CD8-positive, alpha-beta memory T cell (primary cell): Measurements from ENCODE around the gene CCP110. TPM values are rescaled to one million over a fixed set of nuclear protein-coding genes. Genes with fewer than 3 reads are reported as not detected.
A peak's percentile ranks its signal among the peaks of the same experiment; 100 is the strongest.

ENCODE experiments used
- CTCF ChIA-PET: fragments of 350-600 bp; sonication (Branson Sonifier 250); formaldehyde crosslinking; loops from one replicate; lab custom pipeline; 2021; ENCODE audit warnings: antibody characterized with exemption; lab: Charles Lee
- POLR2A ChIA-PET: fragments of 350-600 bp; sonication (Branson Sonifier 250); formaldehyde crosslinking; loops from one replicate; lab custom pipeline; 2021; ENCODE audit warnings: antibody characterized with exemption; lab: Charles Lee
- DNase-seq, 5 donors: peaks; one replicate each; pipeline versions ENCODE4 v3.0.0 to v3.0.0-alpha.2; 2020 to 2022; ENCODE audit warnings: mixed read lengths in 1 of 5
- H3K27ac ChIP-seq: one replicate; pipeline ENCODE4 v1.7.0; 2013; ENCODE audit warnings: low read depth, mild to moderate bottlenecking, low read length, moderate library complexity
- H3K27me3 ChIP-seq: 2 replicates; pipeline ENCODE4 v1.7.0; 2013; ENCODE audit warnings: low read length, mild to moderate bottlenecking; ENCODE audit not compliant: insufficient read depth, poor library complexity, severe bottlenecking
- H3K36me3 ChIP-seq: 2 replicates; pipeline ENCODE4 v1.7.0; 2013; ENCODE audit warnings: mild to moderate bottlenecking, low read length, moderate library complexity; ENCODE audit not compliant: insufficient read depth
- H3K4me1 ChIP-seq: 2 replicates; pipeline ENCODE4 v1.7.0; 2013; ENCODE audit warnings: mild to moderate bottlenecking, low read length, moderate library complexity; ENCODE audit not compliant: insufficient read depth
- H3K4me3 ChIP-seq: 2 replicates; pipeline ENCODE4 v1.7.0; 2013; ENCODE audit warnings: mild to moderate bottlenecking, low read length
- H3K9me3 ChIP-seq: 2 replicates; pipeline ENCODE4 v1.7.0; 2013; ENCODE audit warnings: mild to moderate bottlenecking, low read length
- H3K27ac Mint-ChIP-seq, 8 donors: one replicate each; pipeline ENCODE4 v1.8.0; 2020 to 2021; ENCODE audit warnings: mixed read lengths in 8 of 8, mild to moderate bottlenecking in 6 of 8, inconsistent platforms in 3 of 8, moderate library complexity in 3 of 8
- H3K27me3 Mint-ChIP-seq, 2 donors: one replicate each; pipeline ENCODE4 v1.8.0; 2020 to 2021; ENCODE audit warnings: mixed read lengths in 2 of 2, mild to moderate bottlenecking in 1 of 2, moderate library complexity in 1 of 2
- H3K36me3 Mint-ChIP-seq, 3 donors: one replicate each; pipeline ENCODE4 v1.8.0; 2020 to 2021; ENCODE audit warnings: mixed read lengths in 3 of 3, inconsistent platforms in 1 of 3, mild to moderate bottlenecking in 1 of 3
- H3K4me1 Mint-ChIP-seq, 3 donors: one replicate each; pipeline ENCODE4 v1.8.0; 2020 to 2021; ENCODE audit warnings: mixed read lengths in 3 of 3, inconsistent platforms in 1 of 3, mild to moderate bottlenecking in 1 of 3
- H3K4me3 Mint-ChIP-seq, 7 donors: one replicate each; pipeline ENCODE4 v1.8.0; 2020 to 2021; ENCODE audit warnings: mixed read lengths in 7 of 7, mild to moderate bottlenecking in 6 of 7, moderate library complexity in 4 of 7, inconsistent platforms in 2 of 7
- H3K9me3 Mint-ChIP-seq, 5 donors: one replicate each; pipeline ENCODE4 v1.8.0; 2020 to 2022; ENCODE audit warnings: mixed read lengths in 5 of 5, mild to moderate bottlenecking in 3 of 5, moderate library complexity in 2 of 5, inconsistent platforms in 1 of 5
- polyA plus RNA-seq: library from polyadenylated mRNA; unstranded; fragments of 300-500 nt; fragmentation: Illumina TruSeq; gene quantifications from one replicate; pipeline ENCODE4 v1.2.3, GENCODE V29; 2021
- total RNA-seq, 2 experiments: library from RNA; stranded (reverse); gene quantifications; one replicate each; pipeline ENCODE4 v1.2.3, GENCODE V29; 2021

The CCP110 gene
- total and polyA plus RNA-seq, 3 experiments from 2014 or later: 8.2 to 37.4 (median 30.1) TPM

- no peaks in the 10 kb centered on the region for H3K9me3 Mint-ChIP-seq
- H3K27ac Mint-ChIP-seq: peak overlapping the region in 1 of 8 donors; percentile 76
- no peak overlapping the region for H3K4me3 Mint-ChIP-seq
- peaks cover 0 to 61% (median 27%) of the 10 kb centered on the region in 3 donors for H3K36me3 Mint-ChIP-seq
- no peak for DNase-seq
- H3K27ac ChIP-seq: no peak overlapping the region
- no peaks in the 10 kb centered on the region for H3K4me1 ChIP-seq
- no peaks in the 10 kb centered on the region for H3K4me1 Mint-ChIP-seq
- H3K9me3 ChIP-seq: no peaks in the 10 kb centered on the region
- peaks cover 14% of the 10 kb centered on the region for H3K36me3 ChIP-seq
- no peaks in the 10 kb centered on the region for H3K27me3 Mint-ChIP-seq
- POLR2A ChIA-PET: no interaction called here
- H3K27me3 ChIP-seq: no peaks in the 10 kb centered on the region
- no peak overlapping the region for H3K4me3 ChIP-seq
- CTCF ChIA-PET: no interaction called here
These were observed 24.3 kb upstream of the CCP110 start for GRCh38 chr16:19499481-19499880.

GRCh38 chr16:19502395-19503131, 21.2 kb upstream of the CCP110 start:
- H3K27ac Mint-ChIP-seq: no peak overlapping the region
- no peaks in the 10 kb centered on the region for H3K9me3 Mint-ChIP-seq
- POLR2A ChIA-PET: interaction anchor here (2.4 kb wide), 1 partner anchor 53 kb away, joined by 5 read pairs; the partner anchor contains the start of gene VPS35L
- no peaks in the 10 kb centered on the region for H3K27me3 Mint-ChIP-seq
- no peak overlapping the region for H3K4me3 Mint-ChIP-seq
- H3K27ac ChIP-seq: no peak overlapping the region
- H3K4me1 Mint-ChIP-seq: no peaks in the 10 kb centered on the region
- H3K36me3 Mint-ChIP-seq: peaks cover 6 to 81% (median 36%) of the 10 kb centered on the region in 3 donors
- H3K4me1 ChIP-seq: no peaks in the 10 kb centered on the region
- CTCF ChIA-PET: interaction anchor here (1.2 to 4.1 kb wide), 5 partner anchors 9 to 417 kb away, joined by 3 to 38 read pairs (median 3); no protein-coding TSS in a partner anchor
- H3K36me3 ChIP-seq: peaks cover 14% of the 10 kb centered on the region
- no peaks in the 10 kb centered on the region for H3K27me3 ChIP-seq
- H3K9me3 ChIP-seq: no peaks in the 10 kb centered on the region
- H3K4me3 ChIP-seq: no peak overlapping the region
- DNase-seq: peak; percentile 35 to 61 (median 46)

GRCh38 chr16:19503461-19504075, 20.2 kb upstream of the CCP110 start:
- no peak overlapping the region for H3K27ac ChIP-seq
- H3K4me1 ChIP-seq: no peaks in the 10 kb centered on the region
- no peak for DNase-seq
- H3K4me3 ChIP-seq: no peak overlapping the region
- Mint-ChIP-seq H3K27me3 (no peaks in the 10 kb centered on the region), H3K36me3 (peaks cover 6 to 86% (median 35%) of the 10 kb centered on the region in 3 donors), H3K4me1 (no peaks in the 10 kb centered on the region), H3K9me3 (no peaks in the 10 kb centered on the region), H3K4me3 (no peak overlapping the region), H3K27ac (peak overlapping the region in 3 of 8 donors; percentile 11 to 64 (median 12))
- H3K27me3 ChIP-seq: no peaks in the 10 kb centered on the region
- POLR2A ChIA-PET: interaction anchor here (0.5 to 2.4 kb wide), 2 partner anchors 52 to 435 kb away, joined by 5 to 7 read pairs; partner anchors contain the start of gene VPS35L
- peaks cover 14% of the 10 kb centered on the region for H3K36me3 ChIP-seq
- CTCF ChIA-PET: interaction anchor here (0.8 to 4.1 kb wide), 4 partner anchors 8 to 423 kb away, joined by 3 to 38 read pairs (median 3); no protein-coding TSS in a partner anchor
- H3K9me3 ChIP-seq: no peaks in the 10 kb centered on the region

DNA sequence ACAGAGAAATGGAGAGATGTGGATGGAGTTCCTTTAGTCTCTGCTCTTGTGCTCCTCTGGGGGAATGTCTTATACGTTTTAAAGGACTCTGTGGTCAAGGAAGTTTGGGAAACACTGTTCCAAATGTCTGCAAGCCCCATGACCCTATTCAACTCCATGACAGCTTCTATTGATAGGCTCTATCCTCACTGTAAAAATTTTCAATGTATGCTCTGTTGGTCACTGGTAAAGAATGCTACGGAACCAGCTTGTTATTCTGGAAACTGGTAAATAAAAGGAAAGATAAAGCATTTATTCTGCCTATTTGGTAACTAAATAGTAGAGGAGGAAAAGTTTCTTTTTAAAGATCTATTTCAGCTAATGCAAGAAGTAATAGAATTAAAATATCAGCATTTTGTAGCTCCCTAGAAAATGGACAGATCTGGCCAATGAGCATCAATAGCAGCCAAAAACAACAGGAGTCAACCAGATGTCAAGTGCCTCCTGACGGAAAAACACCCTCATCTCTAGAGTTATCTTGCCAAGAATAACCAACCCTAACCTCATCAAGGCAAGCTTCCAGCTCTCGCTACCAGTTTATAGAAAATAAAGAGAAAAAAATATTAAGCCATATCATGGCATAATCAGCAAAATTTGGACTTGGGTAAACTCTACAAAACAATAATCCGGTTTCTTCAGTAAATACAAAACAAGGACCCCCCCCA, 18.0 kb upstream of the CCP110 start:
- peak overlapping the region in 1 of 7 donors; percentile 40 for H3K4me3 Mint-ChIP-seq
- H3K36me3 ChIP-seq: peaks cover 14% of the 10 kb centered on the region
- H3K27ac Mint-ChIP-seq: peak overlapping the region in 4 of 8 donors; percentile 17 to 43 (median 36)
- H3K4me1 Mint-ChIP-seq: no peaks in the 10 kb centered on the region
- H3K27me3 ChIP-seq: no peaks in the 10 kb centered on the region
- no peaks in the 10 kb centered on the region for H3K4me1 ChIP-seq
- POLR2A ChIA-PET: interaction anchor here (0.6 kb wide), 1 partner anchor 9 kb away, joined by 8 read pairs; no protein-coding TSS in a partner anchor
- H3K27ac ChIP-seq: no peak overlapping the region
- no peaks in the 10 kb centered on the region for H3K9me3 ChIP-seq
- H3K9me3 Mint-ChIP-seq: no peaks in the 10 kb centered on the region
- DNase-seq: no peak
- no peaks in the 10 kb centered on the region for H3K27me3 Mint-ChIP-seq
- CTCF ChIA-PET: interaction anchor here (1.1 to 1.9 kb wide), 2 partner anchors 56 to 419 kb away, joined by 3 to 6 read pairs; no protein-coding TSS in a partner anchor
- no peak overlapping the region for H3K4me3 ChIP-seq
- peaks cover 6 to 80% (median 32%) of the 10 kb centered on the region in 3 donors for H3K36me3 Mint-ChIP-seq

- Histone ChIP-seq H3K27me3 (no peaks in the 10 kb centered on the region), H3K9me3 (no peaks in the 10 kb centered on the region), H3K4me1 (no peaks in the 10 kb centered on the region), H3K27ac (no peak overlapping the region), H3K36me3 (peaks cover 8% of the 10 kb centered on the region), H3K4me3 (no peak overlapping the region)
- H3K4me3 Mint-ChIP-seq: no peak overlapping the region
- peak overlapping the region in 1 of 8 donors; percentile 73 for H3K27ac Mint-ChIP-seq
- no peaks in the 10 kb centered on the region for H3K27me3 Mint-ChIP-seq
- H3K4me1 Mint-ChIP-seq: peaks cover 0 to 3% (median 0%) of the 10 kb centered on the region in 3 donors
- POLR2A ChIA-PET: no interaction called here
- peaks cover 6 to 80% (median 26%) of the 10 kb centered on the region in 3 donors for H3K36me3 Mint-ChIP-seq
- H3K9me3 Mint-ChIP-seq: no peaks in the 10 kb centered on the region
- DNase-seq: no peak
- CTCF ChIA-PET: interaction anchor here (0.6 to 1.9 kb wide), 2 partner anchors 45 to 421 kb away, joined by 3 to 6 read pairs; no protein-coding TSS in a partner anchor
These were observed 16.8 kb upstream of the CCP110 start for GRCh38 chr16:19506965-19507364.

DNA sequence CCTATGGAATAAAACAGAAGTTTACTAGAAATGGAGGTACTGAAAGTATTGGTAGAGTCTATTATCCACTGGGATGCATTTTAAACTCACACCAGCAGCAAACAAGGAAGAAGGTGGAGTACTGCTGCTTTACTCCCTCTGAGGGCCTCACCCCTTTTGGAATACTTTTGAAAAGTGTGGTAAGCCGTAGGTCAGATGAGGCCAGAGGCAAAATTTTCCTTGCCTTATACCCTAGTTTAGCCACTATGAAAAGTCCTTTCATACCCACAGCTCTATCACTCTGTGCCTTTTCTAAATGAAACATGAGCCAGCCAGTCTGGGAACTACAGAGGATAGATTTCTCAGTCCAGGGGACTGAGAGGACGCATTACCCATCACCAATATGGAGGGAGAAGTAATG, 15.9 kb upstream of the CCP110 start:
- H3K27me3 ChIP-seq: no peaks in the 10 kb centered on the region
- peaks cover 6 to 81% (median 22%) of the 10 kb centered on the region in 3 donors for H3K36me3 Mint-ChIP-seq
- H3K27me3 Mint-ChIP-seq: no peaks in the 10 kb centered on the region
- H3K9me3 Mint-ChIP-seq: no peaks in the 10 kb centered on the region
- no peak for DNase-seq
- H3K27ac ChIP-seq: no peak overlapping the region
- H3K27ac Mint-ChIP-seq: no peak overlapping the region
- POLR2A ChIA-PET: no interaction called here
- H3K4me3 ChIP-seq: no peak overlapping the region
- peaks cover 0 to 9% (median 0%) of the 10 kb centered on the region in 3 donors for H3K4me1 Mint-ChIP-seq
- peaks cover 6% of the 10 kb centered on the region for H3K36me3 ChIP-seq
- CTCF ChIA-PET: no interaction called here
- no peaks in the 10 kb centered on the region for H3K9me3 ChIP-seq
- no peaks in the 10 kb centered on the region for H3K4me1 ChIP-seq
- no peak overlapping the region for H3K4me3 Mint-ChIP-seq

DNA sequence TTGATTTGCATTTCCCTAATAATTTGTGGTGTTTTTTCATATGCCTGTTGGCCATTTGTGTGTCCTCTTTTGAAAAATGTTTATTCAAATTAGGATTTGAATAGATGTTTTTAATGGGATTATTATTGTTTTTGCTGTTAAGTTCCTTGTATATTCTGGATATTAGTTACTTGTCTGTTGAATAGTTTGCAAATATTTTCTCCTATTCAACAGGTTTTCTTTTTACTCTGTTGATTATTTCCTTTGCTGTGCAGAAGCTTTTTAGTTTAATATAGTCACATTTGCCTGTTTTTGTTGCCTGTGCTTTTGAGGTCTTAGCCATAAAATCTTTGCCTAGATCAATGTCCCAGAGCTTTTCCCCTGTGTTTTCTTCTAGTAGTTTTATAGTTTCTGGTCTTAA, 11.4 kb upstream of the CCP110 start:
- Mint-ChIP-seq H3K4me1 (peaks cover 16 to 42% (median 18%) of the 10 kb centered on the region in 3 donors), H3K27me3 (no peaks in the 10 kb centered on the region), H3K27ac (peak overlapping the region in 2 of 8 donors; percentile 54 to 70), H3K4me3 (no peak overlapping the region), H3K9me3 (no peaks in the 10 kb centered on the region), H3K36me3 (peaks cover 4 to 76% (median 14%) of the 10 kb centered on the region in 3 donors)
- Histone ChIP-seq H3K27ac (no peak overlapping the region), H3K4me3 (no peak overlapping the region), H3K27me3 (no peaks in the 10 kb centered on the region), H3K4me1 (no peaks in the 10 kb centered on the region), H3K9me3 (no peaks in the 10 kb centered on the region), H3K36me3 (peaks cover 10% of the 10 kb centered on the region)
- no peak for DNase-seq
- POLR2A ChIA-PET: no interaction called here
- CTCF ChIA-PET: interaction anchor here (1.2 to 1.6 kb wide), 2 partner anchors 10 to 43 kb away, joined by 3 to 4 read pairs; partner anchors contain the start of gene VPS35L
